Left kidney (tissue), 2 donors: Measurements from ENCODE around the gene VPS35L. TPM values are rescaled to one million over a fixed set of nuclear protein-coding genes. Genes with fewer than 3 reads are reported as not detected.

Source experiments
- DNase-seq: peaks from one replicate; pipeline ENCODE4 v3.0.0-alpha.2; 2013
- polyA plus RNA-seq: library from polyadenylated mRNA; unstranded; fragments of 120-200 nt; gene quantifications from one replicate; pipeline ENCODE4 v1.2.1, GENCODE V29; 2013; ENCODE audit not compliant: insufficient read length

The VPS35L gene
- polyA plus RNA-seq, 1 donor, result 68.2 TPM

- no peak for DNase-seq
Observed at GRCh38 chr16:19690196-19690595, 134.7 kb downstream of the VPS35L start.

GRCh38 chr16:19691161-19691711, 135.7 kb downstream of the VPS35L start:
- no peak for DNase-seq

GRCh38 chr16:19694989-19695388, 139.5 kb downstream of the VPS35L start:
- DNase-seq, result no peak

- peak; percentile 39 for DNase-seq
Observed at GRCh38 chr16:19696328-19696727, 140.8 kb downstream of the VPS35L start.

GRCh38 chr16:19696961-19697360, 141.5 kb downstream of the VPS35L start:
- no peak for DNase-seq

- DNase-seq, result no peak
Observed at GRCh38 chr16:19697756-19698318, 142.3 kb downstream of the VPS35L start.

- DNase-seq, result no peak
Observed at GRCh38 chr16:19698480-19699465, 143.3 kb downstream of the VPS35L start.

GRCh38 chr16:19699472-19699871, 144.0 kb downstream of the VPS35L start:
- no peak for DNase-seq

- DNase-seq, result no peak
Observed at GRCh38 chr16:19700319-19700781, 144.8 kb downstream of the VPS35L start.

GRCh38 chr16:19701091-19701490, 145.6 kb downstream of the VPS35L start:
- no peak for DNase-seq

- no peak for DNase-seq
Observed at GRCh38 chr16:19703172-19703889, 147.8 kb downstream of the VPS35L start.

GRCh38 chr16:19704321-19705145, 149.0 kb downstream of the VPS35L start:
- no peak for DNase-seq

GRCh38 chr16:19705146-19705501, 149.6 kb downstream of the VPS35L start:
- no peak for DNase-seq

GRCh38 chr16:19705843-19706242, 150.3 kb downstream of the VPS35L start:
- no peak for DNase-seq

- DNase-seq, result no peak
Observed at GRCh38 chr16:19706846-19707245, 151.3 kb downstream of the VPS35L start.

- no peak for DNase-seq
Observed at GRCh38 chr16:19707569-19708295, 152.2 kb downstream of the VPS35L start.

GRCh38 chr16:19708296-19709205, 153.0 kb downstream of the VPS35L start:
- no peak for DNase-seq

GRCh38 chr16:19709381-19710136, 154.1 kb downstream of the VPS35L start:
- no peak for DNase-seq
